Activated gamma-delta T cell (primary cell): ENCODE measurements around the gene GPR27.
A peak's percentile ranks its signal among the peaks of the same experiment; 100 is the strongest.

ENCODE experiments used
- DNase-seq: peaks from one replicate; lab custom pipeline; 2025; lab: John Stamatoyannopoulos, UW
- total RNA-seq, 2 donors: gene quantifications; one replicate each; lab custom pipeline; 2026; lab: John Stamatoyannopoulos, UW

The GPR27 gene, protein sequence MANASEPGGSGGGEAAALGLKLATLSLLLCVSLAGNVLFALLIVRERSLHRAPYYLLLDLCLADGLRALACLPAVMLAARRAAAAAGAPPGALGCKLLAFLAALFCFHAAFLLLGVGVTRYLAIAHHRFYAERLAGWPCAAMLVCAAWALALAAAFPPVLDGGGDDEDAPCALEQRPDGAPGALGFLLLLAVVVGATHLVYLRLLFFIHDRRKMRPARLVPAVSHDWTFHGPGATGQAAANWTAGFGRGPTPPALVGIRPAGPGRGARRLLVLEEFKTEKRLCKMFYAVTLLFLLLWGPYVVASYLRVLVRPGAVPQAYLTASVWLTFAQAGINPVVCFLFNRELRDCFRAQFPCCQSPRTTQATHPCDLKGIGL
- 1.3 to 4.3 reads per million in 2 donors for total RNA-seq

DNA sequence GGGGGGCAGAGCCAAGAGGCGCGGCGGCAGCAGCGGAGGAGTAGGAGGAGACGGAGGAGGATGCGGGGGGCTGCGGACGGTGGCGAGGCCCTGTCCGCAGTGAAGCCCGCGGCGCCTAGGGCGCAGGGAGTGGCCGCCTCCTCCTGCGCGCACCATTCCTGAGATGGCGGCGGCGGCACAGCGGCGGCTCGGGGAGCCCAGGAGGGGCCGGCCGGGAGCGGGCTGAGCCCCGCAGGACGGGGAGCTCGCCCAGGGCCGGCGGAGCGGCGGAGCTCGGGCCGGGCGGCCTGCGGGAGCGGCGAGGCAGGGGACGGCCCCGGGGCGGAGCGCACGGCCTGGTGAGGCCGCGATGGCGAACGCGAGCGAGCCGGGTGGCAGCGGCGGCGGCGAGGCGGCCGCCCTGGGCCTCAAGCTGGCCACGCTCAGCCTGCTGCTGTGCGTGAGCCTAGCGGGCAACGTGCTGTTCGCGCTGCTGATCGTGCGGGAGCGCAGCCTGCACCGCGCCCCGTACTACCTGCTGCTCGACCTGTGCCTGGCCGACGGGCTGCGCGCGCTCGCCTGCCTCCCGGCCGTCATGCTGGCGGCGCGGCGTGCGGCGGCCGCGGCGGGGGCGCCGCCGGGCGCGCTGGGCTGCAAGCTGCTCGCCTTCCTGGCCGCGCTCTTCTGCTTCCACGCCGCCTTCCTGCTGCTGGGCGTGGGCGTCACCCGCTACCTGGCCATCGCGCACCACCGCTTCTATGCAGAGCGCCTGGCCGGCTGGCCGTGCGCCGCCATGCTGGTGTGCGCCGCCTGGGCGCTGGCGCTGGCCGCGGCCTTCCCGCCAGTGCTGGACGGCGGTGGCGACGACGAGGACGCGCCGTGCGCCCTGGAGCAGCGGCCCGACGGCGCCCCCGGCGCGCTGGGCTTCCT, at the start of gene GPR27:
GPR27 (plus strand) TSS at position 155 of the 909 bp plus-strand sequence; CDS start at position 350, 195 bp downstream.
- peak; percentile 12 for DNase-seq

DNA sequence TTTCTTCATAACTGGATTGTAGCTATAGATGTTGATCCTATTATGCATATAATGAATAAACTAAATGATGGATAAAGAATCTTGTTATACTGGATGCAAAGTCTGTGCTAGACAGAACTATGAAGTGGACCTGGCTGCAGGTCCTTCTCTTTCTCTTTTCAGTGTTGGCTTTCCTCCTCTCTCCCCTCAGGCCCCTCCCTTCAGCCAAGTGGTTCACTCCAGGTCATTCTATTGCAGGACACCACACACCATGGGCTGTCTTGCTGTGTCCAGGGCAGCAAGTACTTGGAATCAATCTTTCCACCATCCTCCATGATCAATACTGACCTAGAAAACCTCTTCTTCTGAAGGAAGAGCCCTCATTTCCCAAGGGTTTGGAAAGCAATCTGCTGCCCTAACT, 48.7 kb upstream of the GPR27 start:
- DNase-seq: no peak

DNA sequence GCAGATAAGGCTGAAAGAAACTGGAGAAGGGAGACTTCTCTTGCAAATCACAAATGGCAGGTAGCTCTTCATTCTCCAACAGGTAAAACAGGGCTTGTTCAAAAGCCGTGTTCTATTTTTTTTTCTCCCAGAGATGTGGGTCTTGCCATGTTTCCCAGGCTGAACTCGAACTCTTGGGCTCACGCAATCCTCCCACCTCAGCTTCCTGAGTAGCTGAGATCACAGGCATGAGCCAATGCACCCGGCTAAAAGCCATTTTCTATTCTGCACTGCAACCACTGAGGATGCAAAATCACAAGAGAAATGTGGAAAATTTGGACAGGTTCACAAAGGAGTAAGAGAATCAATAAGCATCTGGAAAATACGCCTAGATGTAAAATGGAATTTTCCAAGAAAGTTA, 48.0 kb upstream of the GPR27 start:
- DNase-seq: no peak

DNA sequence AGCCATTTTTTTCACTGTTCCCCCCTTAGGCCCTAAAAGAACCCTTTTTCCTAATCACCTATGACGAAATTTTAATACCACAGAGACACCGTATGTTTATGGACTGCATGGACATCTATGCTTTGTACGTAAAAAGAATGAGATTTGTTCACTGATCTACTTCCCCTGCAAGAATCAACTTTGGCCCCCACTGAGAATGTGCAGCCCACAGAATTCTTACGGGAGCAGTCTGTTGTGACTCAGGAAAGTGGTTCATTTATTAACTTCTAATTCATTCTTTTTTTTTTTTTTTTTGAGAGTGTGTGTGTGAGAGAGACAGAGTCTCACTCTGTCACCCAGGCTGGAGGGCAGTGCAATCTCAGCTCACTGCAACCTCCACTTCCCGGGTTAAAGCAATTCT, 46.1 kb upstream of the GPR27 start:
- no peak for DNase-seq

DNA sequence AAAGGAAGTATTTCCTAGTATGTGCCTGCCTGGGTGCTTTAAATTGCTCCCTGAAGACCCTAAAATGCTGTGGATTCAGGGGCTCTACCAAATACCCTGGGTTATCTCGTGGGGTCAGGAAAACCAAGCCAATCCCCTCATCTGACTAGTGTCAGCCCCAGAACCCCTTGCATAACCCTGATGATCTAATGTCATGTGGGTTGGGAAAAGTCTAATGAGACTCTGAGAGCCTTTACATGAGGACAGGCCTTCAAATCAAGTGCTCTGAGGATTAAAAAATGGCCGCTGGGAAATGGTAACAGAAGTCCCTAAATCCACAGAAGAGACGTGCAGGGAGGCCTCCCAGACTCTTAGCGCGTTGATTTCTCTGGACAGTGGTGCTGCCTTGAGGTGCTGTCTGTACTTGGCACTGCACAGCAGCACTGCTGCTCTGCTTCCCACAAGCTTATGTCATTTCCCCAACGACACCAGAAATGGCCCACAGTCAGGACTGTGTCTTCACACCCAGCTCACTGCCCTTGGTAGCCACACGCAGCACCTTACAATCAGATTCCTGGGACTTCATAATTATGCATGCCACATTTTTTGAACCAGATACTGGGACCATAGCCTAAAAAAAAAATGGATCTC, 45.1 kb upstream of the GPR27 start:
- DNase-seq: no peak

DNA sequence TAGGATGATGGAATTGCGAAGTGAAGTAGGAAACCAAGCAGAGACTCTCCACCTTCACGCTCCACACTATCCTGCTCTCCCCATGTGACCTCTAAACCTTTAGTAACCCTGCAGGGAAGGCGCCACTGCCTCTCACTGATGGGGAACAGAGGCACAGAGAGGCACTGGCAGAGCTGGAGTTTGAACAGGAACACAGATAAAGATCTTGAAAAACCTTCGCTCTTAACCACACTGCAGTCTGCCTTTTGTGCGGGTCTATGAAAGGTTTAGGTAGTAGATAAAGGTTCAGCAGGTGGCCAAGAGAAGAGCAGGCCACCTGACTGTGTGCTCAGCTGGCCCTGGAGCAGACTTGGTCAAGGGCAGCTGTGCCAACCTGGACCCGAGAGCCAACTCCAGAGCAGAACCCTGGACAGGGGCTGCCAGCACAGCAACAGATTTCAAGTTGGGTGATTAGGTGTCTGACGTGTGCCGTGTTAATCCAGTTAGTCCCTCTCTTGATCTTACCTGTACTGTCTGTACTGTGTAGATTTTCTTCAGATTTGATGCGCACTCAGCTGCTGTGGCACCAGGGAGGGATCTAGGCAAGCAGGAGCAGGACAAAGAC, 43.6 kb upstream of the GPR27 start:
- DNase-seq: no peak

DNA sequence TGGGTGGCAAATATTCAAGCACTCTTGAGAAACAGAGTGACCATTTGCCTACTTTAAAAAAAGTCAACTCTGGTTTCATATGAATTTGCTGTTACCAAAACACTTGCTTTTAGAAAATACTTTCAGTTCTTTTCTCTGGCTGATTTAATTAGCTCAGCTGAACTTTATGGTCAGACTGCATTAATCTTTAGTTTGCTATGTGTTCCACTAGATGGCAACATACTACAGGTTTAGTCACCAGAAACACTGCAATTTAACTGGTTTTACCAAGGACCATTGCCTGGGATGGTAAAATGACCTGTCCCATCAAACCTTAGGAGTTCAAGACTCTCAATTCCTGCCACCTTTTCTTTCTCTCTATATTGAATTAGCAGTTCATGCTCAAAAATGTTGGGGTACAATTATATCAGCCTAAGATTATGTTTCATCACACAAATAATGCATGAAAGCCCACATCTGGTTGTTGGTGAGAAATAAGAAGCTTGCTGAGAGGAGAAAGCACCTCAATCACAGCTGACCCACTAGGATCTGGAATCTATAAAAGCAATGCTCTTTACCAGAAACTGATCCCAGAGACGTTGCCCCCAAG, 42.7 kb upstream of the GPR27 start:
- DNase-seq: no peak

DNA sequence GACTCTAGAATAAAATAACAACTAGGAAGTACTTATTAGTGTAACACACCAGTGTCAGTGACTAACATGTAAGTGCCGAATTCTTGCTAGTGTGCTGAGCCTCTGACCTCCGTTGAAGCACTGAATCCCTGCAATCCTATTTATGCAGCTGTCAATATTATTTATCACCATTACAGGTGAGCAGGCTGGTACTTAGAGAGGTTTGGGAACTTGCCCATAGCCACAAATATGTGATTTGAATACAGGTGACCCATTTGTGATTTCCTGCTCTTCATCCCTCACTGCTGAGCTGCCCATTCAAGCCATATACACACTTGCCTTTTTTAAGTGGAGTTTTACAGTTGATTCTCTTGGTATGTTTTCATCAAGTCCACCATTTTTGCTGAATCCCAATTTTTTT, 40.6 kb upstream of the GPR27 start:
- no peak for DNase-seq

DNA sequence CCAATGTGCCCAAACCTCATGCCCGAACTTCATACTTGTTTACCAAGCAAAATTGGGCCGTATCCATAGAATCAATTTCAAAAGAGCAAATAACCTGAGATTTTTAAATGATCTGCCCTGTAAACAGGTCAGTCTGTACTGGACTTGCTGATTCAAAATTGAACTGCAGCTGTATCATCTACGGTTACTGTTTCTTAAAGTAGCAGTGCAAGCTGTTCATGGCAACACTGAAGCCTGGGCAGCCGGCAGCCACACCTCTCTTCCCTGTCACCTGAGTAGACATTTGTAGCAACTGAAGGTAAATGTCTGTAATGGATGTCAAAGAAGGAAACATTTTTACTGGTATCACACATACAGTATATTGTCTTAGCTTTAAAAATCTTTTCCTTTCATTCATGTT, 39.1 kb upstream of the GPR27 start:
- DNase-seq: no peak

DNA sequence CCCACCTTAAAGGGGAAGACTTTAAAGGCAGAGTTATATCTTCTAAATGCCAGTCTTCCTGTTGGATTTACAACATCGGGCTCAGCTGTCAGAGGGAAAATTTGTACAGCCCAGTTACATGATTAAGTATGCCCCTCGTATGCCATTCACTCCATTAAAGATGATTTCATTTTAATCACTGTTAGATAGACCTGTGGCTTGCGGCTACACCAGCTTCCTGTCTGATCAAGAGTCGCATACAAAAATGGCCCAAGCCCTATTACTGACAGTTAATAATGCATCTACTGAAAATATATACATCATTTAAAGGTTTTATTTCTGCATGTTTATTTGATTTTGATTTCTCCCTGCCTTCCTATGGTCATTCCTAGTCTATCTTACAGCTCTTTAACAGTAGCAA, 35.6 kb upstream of the GPR27 start:
- no peak for DNase-seq

DNA sequence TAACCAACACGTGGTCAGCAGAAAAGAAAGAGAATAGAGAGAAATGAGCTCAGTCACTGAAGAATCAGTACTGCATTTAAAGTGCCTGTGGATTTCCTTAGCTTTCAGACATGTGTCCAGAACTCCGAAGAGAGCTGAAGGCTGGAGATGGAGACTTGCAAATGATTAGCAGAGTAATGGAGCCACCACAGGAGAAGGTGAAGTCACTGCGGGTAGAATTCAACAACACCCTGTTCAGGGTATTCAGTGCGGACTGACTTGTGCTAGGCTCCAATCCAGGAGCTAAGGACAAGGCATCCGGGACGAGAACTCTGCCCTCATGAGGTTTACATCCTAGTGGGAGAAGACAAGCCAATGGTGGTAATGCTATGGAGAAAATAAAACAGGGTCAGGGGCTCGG, 32.7 kb upstream of the GPR27 start:
- DNase-seq: no peak

DNA sequence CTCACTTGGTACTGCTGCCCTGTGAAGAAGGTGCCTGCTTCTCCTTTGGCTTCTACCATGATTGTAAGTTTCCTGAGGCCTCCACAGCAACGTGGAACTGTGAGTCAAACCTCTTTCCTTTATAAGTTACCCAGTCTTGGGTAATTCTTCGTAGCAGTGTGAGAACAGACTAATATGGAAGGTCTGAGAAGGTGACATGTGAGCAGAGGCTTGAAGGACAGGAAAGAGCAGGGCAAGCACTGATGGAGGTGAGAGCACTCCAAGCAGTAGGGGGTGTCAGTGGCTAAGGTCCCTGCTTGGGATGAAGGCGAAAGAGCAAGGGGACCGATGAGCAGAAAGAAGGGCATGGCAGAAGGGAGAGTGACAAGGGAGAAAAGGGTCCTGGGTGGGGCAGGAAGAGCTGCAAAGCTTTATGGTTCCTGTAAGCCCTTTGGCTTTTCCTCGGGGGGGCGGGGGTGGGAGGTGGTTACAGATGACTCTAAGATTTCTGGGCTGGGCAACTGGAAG, 32.0 kb upstream of the GPR27 start:
- DNase-seq: no peak

DNA sequence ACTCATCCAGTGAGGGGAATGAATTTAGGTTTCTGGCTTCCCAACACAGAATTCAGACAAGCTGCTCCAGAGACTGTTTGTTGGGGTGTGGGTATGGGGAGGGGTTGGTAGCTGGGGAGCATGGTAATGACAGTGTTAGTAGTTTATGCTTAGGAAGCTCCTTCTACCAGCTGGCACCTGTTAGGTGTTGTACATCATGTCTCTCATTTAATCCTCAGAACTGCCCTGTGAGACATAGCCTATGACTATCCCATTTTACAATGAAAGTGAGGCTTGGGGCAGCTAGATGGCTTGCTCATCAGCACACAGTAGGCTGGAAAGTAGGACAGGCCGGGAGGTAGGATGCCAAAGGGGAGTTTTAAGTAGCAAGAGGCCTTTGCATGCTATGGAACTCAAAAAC, 31.0 kb upstream of the GPR27 start:
- no peak for DNase-seq

DNA sequence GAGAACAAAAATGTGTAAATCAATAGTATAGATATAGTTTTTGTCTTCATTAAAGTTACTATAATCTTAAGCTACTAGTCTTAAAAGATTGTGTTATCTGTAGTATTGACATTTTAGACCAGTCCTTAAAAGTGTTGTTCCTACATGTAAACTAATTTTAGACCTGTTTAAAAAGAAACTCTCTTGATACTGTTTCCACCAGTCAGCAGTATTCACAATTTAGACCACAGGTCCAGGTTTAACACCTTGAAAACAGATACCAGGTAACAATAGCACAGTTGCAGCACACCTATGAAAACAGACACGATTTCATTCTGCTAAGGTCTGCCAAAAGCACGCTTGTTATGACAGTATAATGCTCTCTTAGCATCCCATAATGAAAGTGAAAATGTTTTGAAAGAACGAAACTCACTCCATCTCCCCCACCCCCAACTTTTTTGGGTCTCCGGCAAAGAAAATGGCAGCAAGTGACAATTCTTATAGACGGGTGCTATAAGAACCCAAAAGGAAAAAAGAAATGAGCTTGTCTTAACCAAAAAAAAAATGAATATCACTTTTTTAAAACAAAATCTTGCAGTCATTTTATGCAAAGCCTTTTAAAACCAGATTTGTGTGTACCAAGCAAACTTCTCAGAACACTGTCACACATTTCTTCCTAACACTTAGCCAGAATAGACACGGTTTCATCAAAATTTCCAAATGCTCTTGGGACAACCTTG, 30.0 kb upstream of the GPR27 start:
- DNase-seq: no peak

DNA sequence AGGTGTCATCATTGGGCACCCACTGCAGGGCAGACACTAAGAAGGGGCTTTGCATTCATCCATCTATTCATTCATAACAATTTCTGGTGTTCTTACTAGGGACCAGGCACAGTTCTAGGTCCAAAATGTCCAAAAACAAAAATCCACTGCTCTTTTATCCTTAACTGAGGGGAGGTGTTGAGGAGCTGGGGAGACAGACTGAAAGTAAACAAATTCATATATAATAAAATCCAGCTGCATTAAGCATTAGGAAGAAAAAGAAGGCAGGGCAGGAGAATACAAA, 29.5 kb upstream of the GPR27 start:
- DNase-seq: no peak

DNA sequence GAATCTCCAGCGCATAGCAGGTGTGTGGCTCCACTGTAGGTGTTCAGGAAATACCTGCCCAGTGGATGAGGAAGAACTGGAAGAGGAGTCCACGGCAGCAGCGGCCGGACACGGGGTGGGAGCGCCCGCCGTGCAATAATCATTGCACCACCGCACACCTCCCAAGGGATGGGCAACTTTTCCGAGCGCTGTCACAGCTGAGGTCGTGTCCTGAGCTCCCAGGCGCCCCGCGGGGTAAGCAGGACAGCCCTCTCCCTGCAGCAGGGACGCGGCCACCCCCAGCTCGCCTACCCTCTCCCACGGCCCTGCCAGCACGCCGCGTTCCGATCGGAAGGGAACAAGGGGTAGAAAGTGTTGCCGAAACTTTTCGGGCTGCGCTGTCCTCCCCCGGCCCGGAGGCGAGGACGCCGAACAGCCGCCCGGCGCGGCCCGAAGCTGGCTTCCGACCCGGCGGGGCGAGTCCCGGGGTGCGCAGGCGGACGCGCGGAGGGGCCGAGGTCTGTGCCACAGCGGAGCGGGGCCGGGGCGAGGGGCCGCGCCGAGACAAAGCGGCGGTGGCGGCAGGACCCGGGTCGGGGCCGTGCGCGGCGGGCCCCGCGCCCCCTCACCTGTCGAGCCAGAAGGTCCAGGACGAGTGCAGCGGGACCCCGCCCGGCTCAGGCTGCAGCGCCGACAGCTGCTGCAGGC, 28.9 kb upstream of the GPR27 start:
- peak; percentile 24 for DNase-seq

DNA sequence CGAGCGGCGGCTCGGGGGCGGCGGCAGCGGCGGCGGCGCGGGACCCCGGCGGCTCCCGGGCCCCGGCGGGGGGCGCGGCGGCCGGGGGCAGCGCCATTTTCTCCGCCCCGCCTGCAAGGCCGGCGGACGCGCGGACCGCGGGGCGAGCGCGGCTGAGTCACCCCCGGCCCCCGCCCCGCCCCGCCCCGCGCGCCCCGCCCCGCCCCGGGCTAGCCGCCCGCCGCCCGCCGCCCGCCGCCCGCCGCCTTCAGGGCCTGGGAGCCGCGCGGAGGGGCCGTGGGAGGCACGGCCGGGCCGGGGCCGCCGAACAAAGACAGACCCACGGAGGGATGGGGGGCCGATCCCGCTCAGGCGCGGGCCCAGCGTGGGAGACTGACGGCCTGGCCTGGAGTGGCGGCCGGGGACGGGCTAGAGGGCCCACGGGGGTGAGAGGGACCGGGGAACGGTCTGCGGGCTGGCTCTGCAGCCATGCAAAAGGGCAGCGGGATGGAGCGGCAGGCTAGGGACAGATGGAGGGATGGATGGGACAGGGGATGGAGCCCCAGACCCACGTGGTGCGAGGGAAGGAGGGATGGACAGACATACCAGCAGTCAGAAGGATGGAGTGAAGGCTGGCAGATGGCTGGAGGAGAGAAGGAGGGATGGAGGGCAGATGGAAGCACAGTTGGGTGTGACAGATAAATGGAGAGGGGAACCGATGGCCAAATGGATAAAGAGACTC, 28.2 kb upstream of the GPR27 start, which contains the start of gene EIF4E3:
EIF4E3 (minus strand) TSS at position 132 of the 721 bp plus-strand sequence; CDS start at position 97, 35 bp downstream.
- DNase-seq: peak; percentile 42

DNA sequence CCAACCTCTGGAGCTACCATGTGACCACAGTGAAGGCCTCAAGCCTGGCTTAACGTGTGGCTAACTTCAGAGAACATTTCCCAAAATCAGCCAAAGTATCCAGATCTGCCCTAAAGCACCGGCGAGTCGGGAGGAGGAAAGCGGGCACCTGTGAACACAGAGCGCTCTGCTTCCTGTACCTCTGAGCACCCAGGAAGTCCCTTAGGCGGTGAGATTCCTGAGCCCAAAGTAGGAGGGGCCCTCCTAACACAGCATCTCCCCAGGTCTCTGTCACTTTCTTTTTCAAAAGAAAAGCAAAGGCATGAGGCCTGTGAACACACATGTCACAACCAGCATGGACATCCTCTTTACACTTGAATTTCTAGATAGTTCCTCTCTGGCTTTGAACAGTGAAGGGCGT, 27.5 kb upstream of the GPR27 start:
- no peak for DNase-seq

DNA sequence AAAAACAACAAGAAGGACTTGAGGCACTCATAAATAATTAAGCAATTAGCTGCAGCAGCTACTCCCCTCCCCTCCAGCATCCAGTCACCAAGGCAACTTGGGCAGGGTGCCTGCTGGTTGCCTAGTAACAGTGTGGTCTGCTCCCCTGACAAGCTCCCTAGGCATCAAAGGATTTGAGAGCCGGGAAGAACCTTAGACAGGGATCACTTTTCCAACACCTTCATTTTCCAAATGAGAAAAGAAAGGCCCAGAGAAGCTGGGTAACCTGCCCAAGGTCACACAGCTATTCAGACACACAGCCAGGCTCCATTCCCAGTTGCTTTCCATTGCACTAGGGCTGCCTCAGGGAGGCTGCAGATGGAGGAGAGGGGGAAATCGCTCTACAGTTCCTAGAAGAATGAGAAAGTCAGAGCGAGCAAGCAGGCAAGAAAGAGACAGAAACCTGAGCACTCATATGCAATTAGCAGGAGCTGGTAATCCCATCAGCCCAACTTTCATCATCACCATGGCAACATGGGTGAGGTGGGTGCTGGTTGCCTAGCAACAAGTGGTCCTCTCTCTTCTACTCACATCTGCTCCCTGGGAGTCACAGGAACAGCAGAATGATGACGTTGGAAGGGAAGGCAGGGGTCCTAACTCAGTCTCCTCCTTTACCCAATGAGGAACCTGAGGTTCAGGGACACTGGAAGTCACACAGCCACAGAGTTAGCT, 24.9 kb upstream of the GPR27 start:
- no peak for DNase-seq
